Suprapubic skin (tissue), 4 donors: ENCODE data around the gene TMC8. TPM values are rescaled to one million over a fixed set of nuclear protein-coding genes. Genes with fewer than 3 reads are reported as not detected.

Source experiments
- DNase-seq, 2 donors: peaks; one replicate each; pipeline ENCODE4 v3.0.0-alpha.2; 2019; ENCODE audit warnings: low spot score in 2 of 2
- H3K27ac ChIP-seq: fragments of 200-600 bp; sonication (generic); one replicate; pipeline ENCODE4 v1.5.1; 2019
- H3K27me3 ChIP-seq: fragments of 200-600 bp; sonication (generic); one replicate; pipeline ENCODE4 v1.5.1; 2019
- H3K36me3 ChIP-seq: fragments of 200-600 bp; sonication (generic); one replicate; pipeline ENCODE4 v1.5.1; 2019
- H3K4me1 ChIP-seq: fragments of 200-600 bp; sonication (generic); one replicate; pipeline ENCODE4 v1.5.1; 2019
- H3K4me3 ChIP-seq: fragments of 200-600 bp; sonication (generic); one replicate; pipeline ENCODE4 v1.5.1; 2019; ENCODE audit warnings: mild to moderate bottlenecking
- H3K9me3 ChIP-seq: fragments of 200-600 bp; sonication (generic); one replicate; pipeline ENCODE4 v1.5.1; 2019
- EP300 ChIP-seq: sonication (generic); formaldehyde crosslinking; IDR thresholded peaks from one replicate; pipeline ENCODE4 v1.6.1; 2017; ENCODE audit warnings: antibody characterized with exemption
- POLR2A ChIP-seq, 2 donors: fragments of 450-650 bp; IDR thresholded peaks; one replicate each; pipeline ENCODE4 v1.6.1; 2017; ENCODE audit warnings: antibody characterized with exemption in 2 of 2, mild to moderate bottlenecking in 2 of 2, moderate library complexity in 2 of 2
- POLR2AphosphoS5 ChIP-seq, 3 donors: sonication (generic); formaldehyde crosslinking; IDR thresholded peaks; one replicate each; pipeline ENCODE4 v1.6.1; 2017; ENCODE audit warnings: antibody characterized with exemption in 3 of 3
- WGBS: methylation state at CpG from one replicate; pipeline ENCODE4 v1.1.5; 2018; 5-methylcytosine and 5-hydroxymethylcytosine counted together
- total RNA-seq, 4 donors: library from RNA; depleted of rRNA; stranded (reverse); fragments of >200 nt; gene quantifications; one replicate each; pipeline ENCODE4 v1.1.0, GENCODE V29; 2016
- TF ChIP-seq, protein P1 (sequence below), 2 donors: fragments of 200-600 bp in 1 of 2; fragments of 450-650 bp in 1 of 2; sonication (generic) in 1 of 2; IDR thresholded peaks; one replicate each; pipeline ENCODE4 v1.5.1; 2016 to 2019; ENCODE audit warnings: antibody characterized with exemption in 2 of 2, mild to moderate bottlenecking in 1 of 2, moderate library complexity in 1 of 2

The TMC8 gene
- total RNA-seq, 4 donors from 2014 or later: 0.36 to 6.4 (median 1.8) TPM

DNA sequence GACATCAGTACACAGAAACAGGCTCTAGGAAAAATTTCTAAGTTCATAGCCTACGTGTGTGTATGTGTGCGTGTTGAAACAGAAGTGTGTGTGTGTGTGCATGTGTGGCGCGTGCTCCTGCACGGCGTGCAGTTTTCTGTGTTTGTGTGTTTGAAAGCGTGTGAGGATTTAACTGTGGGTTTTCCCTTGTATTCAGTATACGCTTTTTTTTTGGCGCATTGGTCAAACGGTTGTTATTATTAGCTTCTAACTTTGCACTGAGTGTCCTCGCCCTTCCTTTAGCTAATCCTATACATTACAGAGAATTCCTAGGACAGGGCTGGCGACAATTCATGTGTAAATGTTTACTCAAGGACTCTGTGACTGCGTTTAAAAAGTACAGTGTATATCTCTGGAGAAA is 25.0 kb upstream of the TMC8 start:
- H3K36me3 ChIP-seq: peaks cover 55% of the 10 kb centered on the region
- H3K27ac ChIP-seq: no peak overlapping the region
- WGBS: 84% methylated on average over 13 of the region's 13 CpGs
- H3K9me3 ChIP-seq: no peaks in the 10 kb centered on the region
- H3K4me1 ChIP-seq: no peaks in the 10 kb centered on the region
- H3K27me3 ChIP-seq: no peaks in the 10 kb centered on the region
- H3K4me3 ChIP-seq: no peak overlapping the region
- TF ChIP-seq, protein P1, sequence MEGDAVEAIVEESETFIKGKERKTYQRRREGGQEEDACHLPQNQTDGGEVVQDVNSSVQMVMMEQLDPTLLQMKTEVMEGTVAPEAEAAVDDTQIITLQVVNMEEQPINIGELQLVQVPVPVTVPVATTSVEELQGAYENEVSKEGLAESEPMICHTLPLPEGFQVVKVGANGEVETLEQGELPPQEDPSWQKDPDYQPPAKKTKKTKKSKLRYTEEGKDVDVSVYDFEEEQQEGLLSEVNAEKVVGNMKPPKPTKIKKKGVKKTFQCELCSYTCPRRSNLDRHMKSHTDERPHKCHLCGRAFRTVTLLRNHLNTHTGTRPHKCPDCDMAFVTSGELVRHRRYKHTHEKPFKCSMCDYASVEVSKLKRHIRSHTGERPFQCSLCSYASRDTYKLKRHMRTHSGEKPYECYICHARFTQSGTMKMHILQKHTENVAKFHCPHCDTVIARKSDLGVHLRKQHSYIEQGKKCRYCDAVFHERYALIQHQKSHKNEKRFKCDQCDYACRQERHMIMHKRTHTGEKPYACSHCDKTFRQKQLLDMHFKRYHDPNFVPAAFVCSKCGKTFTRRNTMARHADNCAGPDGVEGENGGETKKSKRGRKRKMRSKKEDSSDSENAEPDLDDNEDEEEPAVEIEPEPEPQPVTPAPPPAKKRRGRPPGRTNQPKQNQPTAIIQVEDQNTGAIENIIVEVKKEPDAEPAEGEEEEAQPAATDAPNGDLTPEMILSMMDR (IDR thresholded peaks at IDR 0.05): no peak
- TF ChIP-seq POLR2A (IDR thresholded peaks at IDR 0.05) (no peak), EP300 (no peak), POLR2AphosphoS5 (IDR thresholded peaks at IDR 0.05) (no peak)
- DNase-seq: peak in 1 of 2 donors; percentile 8

DNA sequence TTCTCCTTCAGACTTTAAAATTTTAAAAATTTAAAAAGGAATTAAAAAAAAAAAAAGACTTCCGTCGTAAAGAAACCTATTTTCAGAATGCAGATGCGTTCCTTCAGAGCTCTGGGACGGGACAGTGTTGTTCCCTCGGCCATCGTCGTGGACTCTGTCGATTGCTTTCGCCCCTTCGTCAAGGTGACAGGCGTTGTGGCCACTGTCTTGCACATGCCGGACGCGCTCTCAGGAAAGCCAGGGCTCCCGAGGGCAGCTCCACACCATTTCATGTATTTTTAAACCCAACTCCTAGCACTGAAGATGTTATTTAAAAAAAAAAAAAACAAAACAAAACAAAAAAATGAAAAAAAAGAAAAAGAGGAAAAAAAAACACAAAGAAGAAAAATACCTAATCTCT is 24.4 kb upstream of the TMC8 start:
- Histone ChIP-seq H3K4me1 (no peaks in the 10 kb centered on the region), H3K9me3 (no peaks in the 10 kb centered on the region), H3K4me3 (no peak overlapping the region), H3K27ac (no peak overlapping the region), H3K27me3 (no peaks in the 10 kb centered on the region), H3K36me3 (peaks cover 53% of the 10 kb centered on the region)
- peak in 1 of 2 donors; percentile 72 for DNase-seq
- TF ChIP-seq, protein P1 (IDR thresholded peaks at IDR 0.05): no peak
- no peak for TF ChIP-seq EP300
- no peak for TF ChIP-seq POLR2AphosphoS5 (IDR thresholded peaks at IDR 0.05)
- WGBS: 90% methylated on average over 15 of the region's 15 CpGs

DNA sequence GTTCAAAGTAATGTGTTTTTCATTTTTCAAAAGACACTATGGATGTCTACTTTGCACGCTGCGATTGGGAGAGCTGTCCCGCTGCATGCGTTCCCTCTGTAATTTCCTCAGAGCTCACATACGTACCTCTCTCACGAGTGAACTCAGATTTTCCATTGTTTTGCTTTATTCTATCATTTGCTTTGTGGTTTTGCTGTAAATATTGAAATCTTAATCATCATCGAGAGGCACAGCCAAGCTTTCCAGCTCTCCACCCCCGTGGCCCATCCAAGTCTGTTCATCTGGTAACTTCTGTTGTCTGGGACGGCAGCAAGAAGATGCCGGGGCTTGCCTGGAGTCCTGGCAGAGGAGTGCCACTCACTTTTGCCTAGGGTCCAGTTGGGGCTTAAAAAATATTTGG is 23.1 kb upstream of the TMC8 start:
- Histone ChIP-seq H3K27ac (no peak overlapping the region), H3K9me3 (no peaks in the 10 kb centered on the region), H3K4me1 (peaks cover 2% of the 10 kb centered on the region), H3K4me3 (no peak overlapping the region), H3K36me3 (peaks cover 47% of the 10 kb centered on the region), H3K27me3 (no peaks in the 10 kb centered on the region)
- WGBS: 51% methylated on average over 10 of the region's 10 CpGs
- no peak for DNase-seq
- TF ChIP-seq EP300 (no peak), POLR2A (IDR thresholded peaks at IDR 0.05) (no peak), POLR2AphosphoS5 (IDR thresholded peaks at IDR 0.05) (no peak)
- TF ChIP-seq, protein P1 (IDR thresholded peaks at IDR 0.05): no peak

DNA sequence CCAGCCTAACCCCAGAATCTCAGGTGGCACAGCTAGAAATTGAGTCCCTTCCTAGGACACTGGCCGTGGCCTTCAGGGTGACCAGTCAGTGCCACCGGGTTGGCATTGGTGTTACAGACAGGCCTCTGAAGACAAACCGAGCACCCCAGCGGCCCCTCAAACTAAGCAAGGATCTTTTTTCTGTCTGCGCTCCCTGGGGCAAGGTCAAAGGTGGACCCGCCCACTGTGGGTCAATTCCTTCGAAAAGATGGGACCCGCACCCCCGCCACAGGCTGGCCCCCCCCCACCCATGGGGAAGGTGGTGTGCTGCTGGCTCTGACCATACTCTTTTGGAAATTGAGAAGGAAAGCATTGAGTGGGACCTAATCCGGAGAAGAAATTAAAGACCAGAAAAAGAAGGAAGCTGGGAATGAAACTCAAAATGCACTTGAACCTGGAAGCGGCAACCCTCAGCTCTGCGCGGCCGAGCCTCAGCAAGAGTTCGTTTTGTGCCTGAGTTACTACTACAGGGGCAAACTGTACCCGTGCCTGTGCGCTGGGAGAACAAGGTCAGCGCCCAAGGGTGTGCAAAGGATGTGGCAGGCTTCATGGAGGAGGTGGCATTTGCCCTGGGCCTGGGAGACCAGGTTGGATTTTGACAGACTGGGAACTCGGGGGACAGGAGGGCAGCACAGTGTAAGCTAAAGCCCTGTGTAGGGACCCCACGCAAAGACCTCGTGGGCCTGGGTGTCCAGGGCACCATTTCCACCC is 22.4 kb upstream of the TMC8 start:
- H3K9me3 ChIP-seq: no peaks in the 10 kb centered on the region
- H3K36me3 ChIP-seq: peaks cover 41% of the 10 kb centered on the region
- H3K27me3 ChIP-seq: no peaks in the 10 kb centered on the region
- no peak overlapping the region for H3K27ac ChIP-seq
- no peak overlapping the region for H3K4me3 ChIP-seq
- 92% methylated on average over 20 of the region's 21 CpGs for WGBS
- TF ChIP-seq POLR2AphosphoS5 (IDR thresholded peaks at IDR 0.05): no peak
- TF ChIP-seq, protein P1 (IDR thresholded peaks at IDR 0.05): no peak
- TF ChIP-seq EP300: no peak
- TF ChIP-seq POLR2A (IDR thresholded peaks at IDR 0.05): no peak
- peak in 1 of 2 donors; percentile 74 for DNase-seq
- H3K4me1 ChIP-seq: peaks cover 8% of the 10 kb centered on the region

DNA sequence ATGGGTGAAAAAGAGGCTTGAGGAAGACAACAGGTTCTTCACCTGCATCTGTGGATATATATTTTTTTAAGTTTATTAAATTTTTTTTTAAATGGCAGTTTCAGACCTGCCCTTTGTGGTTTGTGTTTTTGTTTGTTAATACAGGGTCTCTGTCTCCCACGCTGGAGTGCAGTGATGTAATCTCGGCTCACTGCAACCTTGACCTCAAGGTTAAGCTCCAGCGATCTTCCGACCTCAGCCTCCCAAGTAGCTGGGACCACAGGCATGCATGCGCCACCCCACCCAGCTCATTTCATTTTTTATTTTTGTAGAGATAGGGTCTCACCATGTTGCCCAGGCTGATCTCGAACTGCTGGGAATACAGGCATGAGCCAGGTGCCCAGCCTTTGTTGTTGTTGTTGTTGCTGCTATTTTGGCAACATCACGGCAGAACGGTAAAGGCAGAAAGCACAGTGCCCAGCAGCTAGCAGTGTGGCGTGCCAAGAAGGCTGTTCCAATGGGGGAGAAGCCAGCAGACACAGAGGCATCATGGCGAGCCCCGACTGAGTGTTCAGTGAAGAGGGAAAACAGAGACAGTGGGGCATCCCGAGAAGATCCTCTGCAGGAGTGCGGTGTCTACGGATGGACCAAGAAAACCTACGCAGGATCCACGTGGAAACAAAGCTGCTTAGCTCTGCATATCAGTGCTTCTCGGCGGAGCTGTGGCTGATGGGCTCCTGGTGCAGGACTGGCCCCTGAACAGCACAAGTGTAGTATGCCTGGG is 21.7 kb upstream of the TMC8 start:
- Histone ChIP-seq H3K4me3 (no peak overlapping the region), H3K27ac (no peak overlapping the region), H3K4me1 (peaks cover 8% of the 10 kb centered on the region), H3K36me3 (peaks cover 36% of the 10 kb centered on the region), H3K9me3 (no peaks in the 10 kb centered on the region), H3K27me3 (no peaks in the 10 kb centered on the region)
- peak in 1 of 2 donors; percentile 61 for DNase-seq
- TF ChIP-seq, protein P1 (IDR thresholded peaks at IDR 0.05): no peak
- TF ChIP-seq POLR2AphosphoS5 (IDR thresholded peaks at IDR 0.05) (no peak), EP300 (no peak), POLR2A (IDR thresholded peaks at IDR 0.05) (no peak)
- 77% methylated on average over 18 of the region's 18 CpGs for WGBS
